ENCODE measurements around the gene CBLN1.
"Not testable (repeated sequence)": the region's sequence is repeated elsewhere in the genome, so short reads cannot be mapped to it uniquely, and the experiment has no call there.

The CBLN1 gene

GRCh38 chr16:49250689-49251088, 30.9 kb downstream of the CBLN1 start:
- Histone ChIP-seq H3K9ac (ENCODE audit: low read depth, low read length, poor library complexity, severe bottlenecking) (no peak overlapping the region), H3K4me1 (ENCODE audit: insufficient read depth, low read length, poor library complexity, severe bottlenecking) (no peaks in the 10 kb centered on the region), H3K27me3 (ENCODE audit: insufficient read depth, low read length, poor library complexity, severe bottlenecking) (no peaks in the 10 kb centered on the region), H3K4me2 (ENCODE audit: low read depth, low read length, poor library complexity, severe bottlenecking) (no peak overlapping the region), H4K20me1 (ENCODE audit: insufficient read depth, low read length, poor library complexity, severe bottlenecking) (no peaks in the 10 kb centered on the region), H2AFZ (ENCODE audit: low read length) (no peak overlapping the region), H3F3A (ENCODE audit: low read depth) (no peaks in the 10 kb centered on the region), H3K4me3 (ENCODE audit: low read length, poor library complexity, severe bottlenecking) (no peak overlapping the region), H3K36me3 (ENCODE audit: insufficient read depth, low read length) (no peaks in the 10 kb centered on the region), H3K9me2 (replicated peaks; ENCODE audit: low read depth, low read length) (no peaks in the 10 kb centered on the region), H3K9me3 (ENCODE audit: insufficient read depth, low read depth, low read length) (no peaks in the 10 kb centered on the region), H3K79me2 (ENCODE audit: insufficient read depth, low read length) (no peaks in the 10 kb centered on the region)
- TF ChIP-seq CTCF (conservative IDR thresholded peaks at IDR 0.05; ENCODE audit: low read length) (no peak), EZH2phosphoT487 (IDR thresholded peaks at IDR 0.05; ENCODE audit: borderline replicate concordance) (no peak)

- Histone ChIP-seq H3K4me2 (ENCODE audit: low read depth, low read length, poor library complexity, severe bottlenecking) (no peak overlapping the region), H3K9me3 (ENCODE audit: insufficient read depth, low read depth, low read length) (no peaks in the 10 kb centered on the region), H3K4me3 (ENCODE audit: low read length, poor library complexity, severe bottlenecking) (no peak overlapping the region), H3F3A (ENCODE audit: low read depth) (no peaks in the 10 kb centered on the region), H2AFZ (ENCODE audit: low read length) (no peak overlapping the region), H3K79me2 (ENCODE audit: insufficient read depth, low read length) (no peaks in the 10 kb centered on the region), H3K36me3 (ENCODE audit: insufficient read depth, low read length) (no peaks in the 10 kb centered on the region), H4K20me1 (ENCODE audit: insufficient read depth, low read length, poor library complexity, severe bottlenecking) (no peaks in the 10 kb centered on the region), H3K27me3 (ENCODE audit: insufficient read depth, low read length, poor library complexity, severe bottlenecking) (no peaks in the 10 kb centered on the region), H3K4me1 (ENCODE audit: insufficient read depth, low read length, poor library complexity, severe bottlenecking) (no peaks in the 10 kb centered on the region), H3K9me2 (replicated peaks; ENCODE audit: low read depth, low read length) (no peaks in the 10 kb centered on the region), H3K9ac (ENCODE audit: low read depth, low read length, poor library complexity, severe bottlenecking) (no peak overlapping the region)
- TF ChIP-seq CTCF (conservative IDR thresholded peaks at IDR 0.05; ENCODE audit: low read length) = no peak
Observed at GRCh38 chr16:49248227-49248626, 33.4 kb downstream of the CBLN1 start.

GRCh38 chr16:49236216-49236615, 45.4 kb downstream of the CBLN1 start:
- Histone ChIP-seq H3K9ac (ENCODE audit: low read depth, low read length, poor library complexity, severe bottlenecking) (no peak overlapping the region), H3K4me3 (ENCODE audit: low read length, poor library complexity, severe bottlenecking) (no peak overlapping the region), H3K4me2 (ENCODE audit: low read depth, low read length, poor library complexity, severe bottlenecking) (no peak overlapping the region), H3K9me2 (replicated peaks; ENCODE audit: low read depth, low read length) (no peaks in the 10 kb centered on the region), H3K79me2 (ENCODE audit: insufficient read depth, low read length) (no peaks in the 10 kb centered on the region), H2AFZ (ENCODE audit: low read length) (no peak overlapping the region), H3K4me1 (ENCODE audit: insufficient read depth, low read length, poor library complexity, severe bottlenecking) (no peaks in the 10 kb centered on the region), H3K9me3 (ENCODE audit: insufficient read depth, low read depth, low read length) (no peaks in the 10 kb centered on the region), H3K36me3 (ENCODE audit: insufficient read depth, low read length) (no peaks in the 10 kb centered on the region), H4K20me1 (ENCODE audit: insufficient read depth, low read length, poor library complexity, severe bottlenecking) (no peaks in the 10 kb centered on the region), H3K27me3 (ENCODE audit: insufficient read depth, low read length, poor library complexity, severe bottlenecking) (no peaks in the 10 kb centered on the region), H3F3A (ENCODE audit: low read depth) (no peaks in the 10 kb centered on the region)
- TF ChIP-seq CTCF (conservative IDR thresholded peaks at IDR 0.05; ENCODE audit: low read length) (no peak), EZH2phosphoT487 (IDR thresholded peaks at IDR 0.05; ENCODE audit: borderline replicate concordance) (no peak)

- not testable (repeated sequence) for H3K27me3 ChIP-seq (ENCODE audit: insufficient read depth, low read length, poor library complexity, severe bottlenecking)
Observed at GRCh38 chr16:49228335-49228734, 53.3 kb downstream of the CBLN1 start.

More at GRCh38 chr16:49228335-49228734, 53.3 kb downstream of the CBLN1 start:
- not testable (repeated sequence) for H3K9ac ChIP-seq (ENCODE audit: low read depth, low read length, poor library complexity, severe bottlenecking); H4K20me1 ChIP-seq (ENCODE audit: insufficient read depth, low read length, poor library complexity, severe bottlenecking); H3K9me3 ChIP-seq (ENCODE audit: insufficient read depth, low read depth, low read length); H2AFZ ChIP-seq (ENCODE audit: low read length); H3K4me1 ChIP-seq (ENCODE audit: insufficient read depth, low read length, poor library complexity, severe bottlenecking); H3F3A ChIP-seq (ENCODE audit: low read depth); H3K79me2 ChIP-seq (ENCODE audit: insufficient read depth, low read length); H3K9me2 ChIP-seq (replicated peaks; ENCODE audit: low read depth, low read length); H3K36me3 ChIP-seq (ENCODE audit: insufficient read depth, low read length); H3K4me3 ChIP-seq (ENCODE audit: low read length, poor library complexity, severe bottlenecking); H3K4me2 ChIP-seq (ENCODE audit: low read depth, low read length, poor library complexity, severe bottlenecking)

All from Loucy (cell line).